Transverse colon (tissue), 3 donors: Measurements from ENCODE around the gene PIK3R5.

ENCODE experiments used
- EP300 ChIP-seq: sonication (generic); formaldehyde crosslinking; IDR thresholded peaks from one replicate; pipeline ENCODE4 v1.6.1; 2017; ENCODE audit warnings: antibody characterized with exemption, low read depth
- TF ChIP-seq, protein P1 (sequence below), 5 experiments: fragments of 200-600 bp in 3 of 5; fragments of 450-650 bp in 2 of 5; sonication (generic) in 3 of 5; IDR thresholded peaks; 1 replicate in 2 of 5; 2 replicates in 3 of 5; pipeline ENCODE4 v1.5.1; 2016 to 2017; ENCODE audit warnings: antibody characterized with exemption in 5 of 5, inconsistent platforms in 3 of 5, mild to moderate bottlenecking in 2 of 5, moderate library complexity in 1 of 5

DNA sequence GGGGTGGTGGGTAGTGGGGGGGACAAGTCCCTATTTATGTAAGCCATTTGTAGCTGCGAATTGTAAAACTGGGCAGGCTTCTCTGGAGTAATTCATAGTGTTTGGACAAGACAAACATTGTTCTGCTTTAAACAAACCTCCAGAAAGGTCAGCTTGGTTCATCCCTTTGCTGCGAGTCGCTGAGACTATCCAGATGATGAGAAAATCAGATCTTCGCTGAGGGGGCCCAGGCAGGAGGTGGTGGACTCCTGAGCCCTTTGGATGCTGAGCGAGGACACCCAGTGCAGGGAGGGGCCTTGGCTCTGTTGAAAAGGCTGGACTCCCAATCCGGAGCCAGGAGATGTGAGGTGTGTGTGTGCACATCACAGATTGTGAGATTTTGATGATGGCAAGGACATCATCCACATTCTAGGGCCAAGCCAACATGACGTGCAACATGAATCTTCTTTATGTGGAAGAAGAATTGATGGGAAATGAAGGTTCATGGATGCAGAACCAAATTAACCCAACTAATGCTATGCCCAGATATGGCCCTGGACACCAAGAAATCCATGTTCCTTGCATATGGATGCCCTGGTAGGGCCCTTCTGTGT is 40.8 kb upstream of the PIK3R5 start:
- TF ChIP-seq EP300 = no peak
- TF ChIP-seq, protein P1, sequence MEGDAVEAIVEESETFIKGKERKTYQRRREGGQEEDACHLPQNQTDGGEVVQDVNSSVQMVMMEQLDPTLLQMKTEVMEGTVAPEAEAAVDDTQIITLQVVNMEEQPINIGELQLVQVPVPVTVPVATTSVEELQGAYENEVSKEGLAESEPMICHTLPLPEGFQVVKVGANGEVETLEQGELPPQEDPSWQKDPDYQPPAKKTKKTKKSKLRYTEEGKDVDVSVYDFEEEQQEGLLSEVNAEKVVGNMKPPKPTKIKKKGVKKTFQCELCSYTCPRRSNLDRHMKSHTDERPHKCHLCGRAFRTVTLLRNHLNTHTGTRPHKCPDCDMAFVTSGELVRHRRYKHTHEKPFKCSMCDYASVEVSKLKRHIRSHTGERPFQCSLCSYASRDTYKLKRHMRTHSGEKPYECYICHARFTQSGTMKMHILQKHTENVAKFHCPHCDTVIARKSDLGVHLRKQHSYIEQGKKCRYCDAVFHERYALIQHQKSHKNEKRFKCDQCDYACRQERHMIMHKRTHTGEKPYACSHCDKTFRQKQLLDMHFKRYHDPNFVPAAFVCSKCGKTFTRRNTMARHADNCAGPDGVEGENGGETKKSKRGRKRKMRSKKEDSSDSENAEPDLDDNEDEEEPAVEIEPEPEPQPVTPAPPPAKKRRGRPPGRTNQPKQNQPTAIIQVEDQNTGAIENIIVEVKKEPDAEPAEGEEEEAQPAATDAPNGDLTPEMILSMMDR (IDR thresholded peaks at IDR 0.05) = no peak
